GM19328 (cell line): ENCODE measurements around the gene TMEM164.

ENCODE experiments used
- ATAC-seq: cut with Tn5 transposase; IDR thresholded peaks from one replicate; pipeline ENCODE4 v1.9.1; 2021; ENCODE audit warnings: mild to moderate bottlenecking, moderate library complexity; ENCODE audit not compliant: unreplicated experiment

Gene TMEM164

DNA sequence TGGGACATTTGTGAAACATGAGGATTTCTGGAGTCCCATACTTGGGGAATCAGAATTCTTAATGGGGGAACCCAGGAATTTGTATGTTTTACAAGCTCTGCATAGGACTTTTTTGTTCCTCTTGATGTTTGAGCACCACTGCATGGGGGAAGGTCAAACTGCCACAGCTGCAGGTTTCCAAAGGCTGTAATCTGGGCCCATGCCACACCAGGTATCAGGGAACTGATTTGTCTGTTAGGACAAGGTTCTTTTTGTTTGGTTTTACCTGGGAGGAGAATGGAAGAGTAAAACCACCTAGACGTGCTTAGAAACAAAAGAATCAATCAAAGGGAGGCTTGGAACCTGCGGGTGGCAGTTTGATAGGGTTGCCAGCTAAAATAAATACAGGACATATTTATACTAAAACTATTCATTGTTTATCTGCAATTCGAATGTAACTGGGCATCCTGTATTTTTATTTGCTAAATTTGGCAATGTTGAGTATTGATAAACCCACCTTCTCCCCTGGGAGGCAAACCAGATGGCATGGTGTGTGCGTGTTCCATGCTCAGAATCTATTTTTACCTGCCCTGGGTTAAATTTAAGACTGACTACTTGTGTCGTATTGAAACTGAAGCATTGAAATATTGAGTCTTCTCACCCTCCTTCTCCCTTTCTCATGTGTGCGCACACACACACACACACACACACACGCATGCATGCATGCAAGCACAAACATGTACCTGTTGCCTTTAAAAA is 63.7 kb downstream of the TMEM164 start:
- no peak for ATAC-seq

DNA sequence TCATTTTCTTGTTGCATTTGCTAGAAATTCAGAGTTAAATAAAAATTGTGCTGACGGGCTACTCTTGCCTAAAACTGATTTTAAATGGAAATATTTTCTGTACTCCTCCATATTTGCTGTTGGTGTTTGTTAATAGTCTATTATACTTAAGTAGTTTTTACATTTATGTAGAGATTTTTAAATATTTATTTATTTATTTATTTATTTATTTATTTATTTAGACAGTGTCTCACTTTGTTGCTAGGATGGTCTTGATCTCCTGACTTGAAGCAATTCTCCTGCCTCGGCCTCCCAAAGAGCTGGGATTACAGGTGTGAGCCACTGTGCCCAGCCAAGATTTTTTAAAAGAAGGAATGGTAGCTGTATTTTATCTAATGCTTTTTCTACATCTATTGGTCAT is 68.1 kb downstream of the TMEM164 start:
- ATAC-seq, result no peak

DNA sequence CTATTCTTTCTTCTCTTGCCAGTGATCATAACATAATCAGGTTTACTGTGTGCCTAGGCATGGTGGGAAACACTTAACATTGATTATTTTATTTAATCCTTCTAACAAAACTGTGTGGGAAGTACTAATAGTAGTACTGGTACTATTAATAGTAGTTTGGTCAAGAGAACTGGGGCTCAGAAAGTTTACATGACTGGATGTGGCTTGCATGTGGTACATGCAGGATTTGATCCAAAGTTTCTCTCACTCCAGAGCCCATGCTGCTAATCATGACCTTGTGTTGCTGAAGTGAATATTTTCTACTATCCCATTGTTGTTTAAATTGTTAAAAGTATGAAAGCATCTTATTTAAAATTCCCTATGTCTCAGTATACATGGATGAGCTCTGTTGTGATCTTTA is 78.4 kb downstream of the TMEM164 start:
- no peak for ATAC-seq

DNA sequence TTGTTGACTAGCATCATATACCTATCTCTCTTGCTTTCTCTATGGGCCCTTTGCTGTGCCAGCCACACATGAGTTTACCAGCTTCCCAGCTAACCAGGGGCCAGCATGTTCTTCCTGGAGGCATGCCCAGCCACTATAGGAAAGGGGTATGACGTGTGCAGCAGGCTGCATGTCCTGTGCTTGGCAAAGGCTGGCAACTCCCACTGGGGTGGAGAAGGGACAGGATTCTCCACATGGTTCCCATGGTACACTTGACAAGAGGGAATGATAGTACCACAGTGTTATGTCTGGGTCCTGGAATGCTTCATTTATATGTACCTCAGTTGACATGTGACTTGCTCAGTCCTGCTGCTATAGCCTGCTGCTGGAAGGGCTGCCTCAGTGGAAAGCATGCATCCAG is 78.8 kb downstream of the TMEM164 start:
- no peak for ATAC-seq

DNA sequence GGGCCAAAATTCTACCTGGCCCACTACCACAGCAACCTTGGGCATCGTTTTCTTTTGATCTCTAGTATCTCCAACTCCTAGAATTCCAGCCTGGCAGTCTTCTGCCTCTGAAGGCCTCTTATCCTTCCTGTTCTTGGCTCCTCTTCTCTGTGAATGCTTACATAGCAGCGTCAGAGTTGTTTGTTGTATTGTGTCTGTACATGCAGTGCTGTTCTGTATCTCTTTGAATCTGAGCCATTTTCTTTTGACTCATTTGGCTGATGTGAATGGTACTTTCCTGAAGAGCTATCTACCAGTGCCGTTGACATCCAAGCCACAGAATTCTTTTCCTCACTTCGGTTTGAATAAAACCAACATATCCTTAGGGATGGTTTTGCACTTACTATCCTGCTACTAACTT is 79.2 kb downstream of the TMEM164 start:
- no peak for ATAC-seq

DNA sequence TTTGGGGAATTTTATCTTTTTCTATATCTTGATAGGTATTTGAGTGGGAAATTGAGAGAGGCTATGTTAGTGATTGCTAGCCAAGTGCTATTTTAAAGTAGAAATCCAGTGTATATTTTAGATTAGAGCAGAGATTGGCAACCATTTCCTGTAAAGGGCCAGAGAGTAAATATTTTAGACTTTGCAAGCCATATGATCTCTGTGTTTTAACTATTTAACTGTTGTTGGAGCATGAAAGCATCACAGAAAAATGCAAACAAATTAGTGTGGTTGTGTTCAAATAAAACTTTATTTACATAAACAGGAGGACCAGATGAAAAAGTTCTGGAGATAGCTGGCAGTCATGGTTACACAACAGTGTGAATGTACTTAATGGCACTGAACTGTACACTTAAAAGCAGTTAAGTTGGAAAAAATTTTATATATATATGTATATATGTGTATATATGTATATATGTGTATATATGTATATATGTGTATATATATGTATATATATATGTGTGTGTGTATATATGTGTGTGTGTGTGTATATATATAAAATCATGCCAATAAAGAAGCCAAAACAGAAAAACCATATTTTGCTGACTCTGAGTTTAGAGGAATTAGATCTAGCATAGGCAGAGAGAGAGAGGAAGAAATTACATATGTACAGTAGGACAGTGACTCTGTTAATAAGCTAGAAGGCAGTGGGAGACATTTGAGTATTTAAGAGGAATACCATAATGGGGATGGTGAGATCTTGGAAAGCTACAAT is 83.4 kb downstream of the TMEM164 start:
- ATAC-seq, result no peak

DNA sequence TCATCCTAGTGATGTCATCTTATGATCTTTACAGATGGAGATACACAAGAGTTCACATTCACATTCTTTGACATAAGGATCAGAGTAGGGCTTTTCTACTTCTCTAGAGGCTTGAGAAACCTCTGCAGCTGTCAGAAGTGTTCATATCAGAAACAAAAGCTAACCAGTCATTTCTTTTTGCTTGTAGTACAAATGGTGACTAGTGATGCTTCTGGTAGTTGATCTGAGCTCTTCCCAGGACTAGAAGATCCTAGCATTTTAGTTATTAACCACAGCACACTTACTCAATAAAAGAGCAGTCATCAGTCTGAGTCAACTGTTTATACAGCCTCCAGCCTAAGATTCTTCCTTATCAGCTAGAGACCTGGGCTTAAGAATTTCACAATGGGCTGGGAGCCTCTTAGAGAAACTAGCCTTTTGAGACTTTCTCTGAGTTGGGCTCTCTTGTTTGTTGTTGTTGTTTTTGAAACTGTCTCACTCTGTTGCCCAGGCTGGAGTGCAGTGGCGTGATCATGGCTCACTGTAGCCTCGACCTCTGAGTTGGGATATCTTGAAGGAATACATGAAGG is 84.1 kb downstream of the TMEM164 start:
- no peak for ATAC-seq

DNA sequence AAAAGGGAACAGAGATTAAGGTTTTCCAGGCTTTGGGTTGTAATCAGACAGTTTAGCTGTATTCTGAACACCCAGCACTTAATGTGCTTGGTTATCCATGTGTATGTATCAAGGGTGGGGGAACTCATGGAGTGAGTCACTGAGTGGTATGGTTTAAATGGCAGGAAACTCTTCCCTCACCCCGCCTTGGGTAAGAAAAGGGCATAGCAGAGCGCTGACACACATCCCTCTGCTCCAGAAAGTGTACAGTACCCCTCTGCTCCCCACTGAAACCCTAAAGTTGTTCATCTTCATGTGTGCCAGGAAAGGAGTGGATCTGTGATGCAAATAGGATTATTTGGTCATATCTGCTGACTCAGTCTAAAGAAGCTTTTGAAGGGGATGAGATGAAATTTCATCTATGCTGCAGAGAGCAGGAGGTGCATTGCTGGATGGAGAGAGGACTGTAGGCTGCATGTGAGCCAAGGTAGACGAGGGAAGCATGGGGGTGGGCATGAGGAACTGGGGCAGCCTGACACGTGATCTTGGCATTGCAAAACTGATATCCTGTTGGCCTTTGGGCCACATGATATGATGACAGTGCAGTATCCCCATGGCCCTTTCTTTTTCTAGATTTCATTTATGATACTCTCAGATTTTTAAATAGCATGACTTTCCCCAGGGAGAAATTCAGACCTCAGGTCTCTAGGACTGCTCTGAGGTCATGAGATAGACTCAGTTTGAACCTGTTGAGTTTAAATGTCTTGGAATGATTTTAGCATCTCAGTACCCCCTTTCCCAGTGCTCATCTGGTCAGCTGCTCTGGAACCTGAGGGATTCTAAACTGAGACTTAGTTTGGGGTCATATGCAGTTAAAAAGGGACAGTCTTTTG is 84.8 kb downstream of the TMEM164 start:
- ATAC-seq, result no peak

DNA sequence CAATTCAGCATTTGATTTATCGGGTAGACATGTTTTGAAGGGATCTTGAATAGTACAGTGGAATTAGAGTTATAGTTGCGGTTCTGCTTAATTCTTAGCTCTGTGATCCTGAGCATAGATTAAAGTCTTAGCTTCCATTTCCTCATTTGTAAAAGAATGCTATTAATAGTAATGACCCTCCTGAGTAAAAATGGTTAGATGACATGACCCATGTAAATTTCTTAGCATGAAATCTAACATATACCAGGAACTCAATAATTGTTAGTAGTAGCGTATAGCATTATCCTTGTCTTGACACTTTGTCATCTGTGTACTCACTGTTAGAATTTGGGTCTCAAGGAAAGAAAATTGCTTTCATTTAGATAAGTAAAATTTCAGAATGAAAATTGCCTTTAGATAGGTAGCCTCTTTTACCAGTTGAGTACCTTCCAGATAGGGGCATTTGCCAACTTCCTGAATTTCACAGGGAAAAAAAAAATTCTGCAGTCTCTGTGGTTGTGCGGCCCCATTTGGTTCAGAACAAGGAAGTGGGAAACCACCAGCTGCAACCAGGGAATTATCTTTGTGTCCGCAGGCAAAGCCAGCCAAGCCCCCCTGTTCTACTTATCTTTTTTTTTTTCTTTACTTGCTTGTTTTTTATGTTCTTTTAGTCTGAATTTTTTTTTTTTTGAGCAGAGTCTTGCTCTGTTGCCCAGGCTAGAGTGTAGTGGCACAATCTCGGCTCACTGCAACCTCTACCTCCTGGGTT is 86.9 kb downstream of the TMEM164 start:
- no peak for ATAC-seq

DNA sequence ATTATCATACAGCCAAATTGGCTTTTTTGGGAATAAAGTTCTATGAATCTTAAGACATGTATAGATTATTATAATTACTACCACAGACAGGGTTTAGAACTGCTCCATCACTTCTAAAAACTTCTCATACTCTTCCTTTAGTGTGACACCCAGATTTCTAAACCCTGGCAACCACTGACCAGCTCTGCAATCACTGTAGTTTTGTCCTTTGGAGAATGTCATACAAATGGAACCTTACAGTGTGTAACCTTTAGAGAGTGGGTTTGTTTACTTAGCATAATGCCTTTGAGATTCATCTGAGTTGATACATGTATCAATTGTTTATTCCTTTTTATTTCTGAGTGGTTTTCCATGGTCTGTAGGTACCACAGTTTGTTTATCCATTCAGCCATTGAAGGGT is 95.0 kb downstream of the TMEM164 start:
- no peak for ATAC-seq

DNA sequence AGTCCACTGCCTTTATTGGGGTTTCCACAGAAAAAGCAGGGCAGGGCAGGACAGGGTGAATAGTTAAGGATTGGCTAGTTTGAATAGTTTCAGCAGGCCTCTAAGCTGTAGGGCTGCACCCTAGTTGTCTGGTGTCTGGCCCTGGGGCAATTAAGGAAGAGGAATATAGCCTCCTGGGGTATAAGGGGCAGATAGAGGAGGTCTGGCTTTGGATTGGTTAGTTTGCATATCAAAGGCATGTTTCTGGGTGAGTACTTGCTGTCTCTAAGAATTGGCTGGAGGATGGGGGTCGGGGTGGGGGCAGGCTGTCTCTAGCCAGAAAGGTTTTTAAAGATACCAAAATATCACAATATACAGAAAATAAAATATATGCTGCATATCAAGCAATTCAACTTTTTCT is 100.4 kb downstream of the TMEM164 start:
- no peak for ATAC-seq

DNA sequence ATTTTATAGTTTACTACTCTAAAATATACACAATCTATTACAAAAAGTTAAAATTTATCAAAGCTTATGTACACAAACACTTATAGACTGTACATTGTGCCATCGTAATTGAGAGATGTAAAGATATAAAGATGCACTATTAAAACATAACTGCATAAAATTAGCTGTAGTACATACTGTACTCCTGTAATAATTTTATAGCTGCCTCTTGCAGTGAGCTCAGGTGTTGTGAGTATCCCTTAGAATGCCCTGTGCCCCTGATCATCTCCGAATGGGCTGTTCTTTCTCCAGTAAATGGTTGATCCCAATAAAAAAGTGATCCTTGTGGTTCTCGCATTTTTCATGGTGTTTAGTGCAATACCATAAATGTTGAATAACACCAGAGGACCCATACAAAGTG is 101.2 kb downstream of the TMEM164 start:
- ATAC-seq, result no peak

DNA sequence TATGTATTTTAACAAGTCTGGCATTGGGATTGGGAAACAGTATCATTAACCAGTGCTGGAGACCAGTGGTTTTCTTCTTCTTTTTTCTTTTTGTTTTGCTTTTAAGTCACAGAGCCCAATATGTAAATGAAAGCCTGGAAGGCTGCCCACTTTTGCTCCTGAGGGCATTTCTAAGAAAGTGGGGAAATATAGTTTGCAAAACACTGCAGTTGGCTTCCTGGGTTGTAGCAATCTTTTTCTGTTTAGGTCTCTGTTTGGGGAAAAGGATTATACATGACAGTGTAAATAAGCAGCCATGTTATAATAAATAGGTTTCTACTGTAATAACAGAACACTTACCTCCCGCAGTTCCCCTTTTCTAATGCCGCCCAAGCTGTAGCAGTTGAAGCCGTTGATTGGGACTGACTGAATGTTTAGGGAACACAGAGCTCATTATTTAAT is 105.5 kb downstream of the TMEM164 start:
- ATAC-seq, result no peak

DNA sequence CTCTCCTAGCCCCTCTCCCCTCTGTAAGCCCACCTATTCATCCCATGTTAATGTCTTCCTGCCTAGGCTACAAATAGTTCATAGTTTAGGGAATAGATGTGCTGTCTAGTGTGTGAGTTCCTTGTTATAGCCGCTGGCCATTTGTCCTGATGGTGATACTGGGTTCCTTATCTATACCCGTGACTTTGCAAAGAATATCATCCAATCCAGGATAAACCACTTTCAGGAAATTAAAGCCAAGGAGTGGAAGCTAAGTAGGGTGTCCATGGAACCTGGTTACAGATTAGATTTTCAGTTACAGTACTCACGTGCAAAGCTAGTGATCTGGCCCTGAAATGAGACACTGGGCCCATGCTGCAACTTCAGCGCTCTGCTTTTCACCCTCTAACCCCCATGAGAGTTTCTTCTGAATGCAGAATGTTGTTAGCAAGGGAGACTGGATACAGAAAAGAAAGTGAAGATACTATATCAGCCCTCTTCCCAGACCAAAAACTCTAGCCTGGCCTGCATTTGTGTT is 111.4 kb downstream of the TMEM164 start:
- no peak for ATAC-seq

DNA sequence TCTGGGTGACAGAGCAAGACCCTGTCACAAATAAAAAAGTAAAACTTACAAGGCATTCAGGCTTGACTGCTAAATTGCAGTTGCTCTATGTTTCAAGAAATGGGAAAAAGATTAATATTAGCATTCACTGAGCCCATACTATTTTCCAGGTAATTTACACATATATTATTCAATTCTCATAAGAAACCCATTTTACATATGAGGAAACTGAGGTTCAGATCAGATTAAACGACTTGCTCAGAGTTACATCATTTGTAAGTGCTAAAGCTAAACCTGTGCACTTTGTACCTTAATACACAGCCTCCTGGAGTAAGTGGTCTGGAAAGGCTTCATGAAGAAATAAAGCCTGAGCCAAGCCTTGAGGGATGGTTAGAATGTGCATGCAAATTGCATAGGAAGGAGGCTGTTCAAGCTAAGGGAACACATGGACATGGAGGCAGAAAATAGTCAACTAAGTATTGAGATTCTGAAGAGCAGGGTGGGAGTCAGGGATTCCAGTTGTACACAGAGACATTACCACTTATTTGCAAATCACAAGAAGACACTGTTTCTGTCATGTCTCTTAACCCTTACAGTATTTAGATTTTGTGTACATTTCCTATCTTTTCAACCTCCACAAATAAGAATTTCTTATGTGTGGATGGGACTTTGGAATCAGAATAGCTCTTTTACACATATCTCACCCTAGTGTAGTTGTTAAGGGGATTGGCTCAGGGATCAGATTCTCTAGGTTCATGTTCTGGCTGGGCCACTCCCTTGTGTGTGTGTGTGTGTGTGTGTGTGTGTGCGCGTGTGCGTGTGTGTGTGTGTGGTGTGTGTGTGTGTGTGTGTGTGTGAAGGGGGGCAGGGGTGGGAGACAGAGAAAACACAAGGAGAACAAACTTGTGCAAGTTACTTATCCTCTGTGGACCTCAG is 113.4 kb downstream of the TMEM164 start:
- ATAC-seq, result no peak

DNA sequence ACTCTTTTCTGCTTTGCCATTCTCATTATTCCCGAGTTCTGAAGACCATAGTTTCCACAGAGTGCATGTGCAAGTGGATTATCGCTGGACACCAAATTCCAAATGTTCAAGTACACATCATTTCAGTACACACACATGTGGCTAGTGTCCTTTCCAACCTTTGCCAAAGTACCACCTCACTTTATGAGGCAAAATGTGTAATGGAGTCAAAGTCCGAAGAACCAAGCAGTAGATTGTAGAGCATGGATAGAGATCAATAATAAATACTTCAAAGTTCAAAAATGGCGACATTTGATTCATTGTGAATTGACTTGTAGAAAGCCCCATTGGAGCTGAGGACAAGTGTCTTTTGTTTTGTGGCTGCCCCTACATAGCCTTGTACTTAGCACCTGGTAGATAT is 115.6 kb downstream of the TMEM164 start:
- no peak for ATAC-seq

DNA sequence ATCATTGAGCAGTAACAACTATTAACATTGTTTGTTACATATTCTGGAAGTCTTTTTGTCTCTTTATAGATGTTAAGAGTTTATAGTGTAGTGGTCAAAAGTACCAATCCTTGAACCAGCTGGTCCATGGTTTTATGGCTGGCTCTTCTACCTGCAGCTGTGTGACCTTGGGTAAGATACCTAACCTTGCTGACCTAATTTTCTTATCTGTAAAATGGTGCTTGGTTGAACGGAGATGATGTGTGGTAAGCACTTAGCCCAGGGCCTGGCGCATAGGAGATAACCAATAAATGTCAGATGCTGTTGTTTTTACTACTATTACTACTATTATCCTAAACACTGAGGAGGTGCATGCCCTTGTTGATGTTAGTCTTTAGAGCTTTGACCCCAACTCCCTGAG is 116.6 kb downstream of the TMEM164 start:
- ATAC-seq, result no peak

DNA sequence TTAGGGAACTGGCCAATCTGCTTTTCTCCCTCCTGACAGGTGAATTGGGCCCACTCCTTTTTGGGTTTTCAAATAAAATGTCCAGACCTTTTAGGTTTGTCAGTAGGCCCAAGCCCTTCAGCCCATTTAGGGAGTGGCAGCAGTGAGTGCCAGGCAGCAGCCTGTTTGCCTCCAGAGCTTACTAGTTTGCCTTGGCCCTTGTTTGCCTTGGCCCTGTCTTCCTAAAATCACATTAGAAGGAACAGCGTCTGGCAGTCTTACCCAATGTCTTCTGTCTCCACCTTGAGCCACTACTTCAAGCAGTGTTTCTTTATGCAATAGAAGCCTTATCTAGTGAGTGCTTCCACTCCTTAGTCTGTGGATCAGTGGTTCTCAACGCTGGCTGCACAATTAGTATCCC is 117.1 kb downstream of the TMEM164 start:
- ATAC-seq, result no peak

DNA sequence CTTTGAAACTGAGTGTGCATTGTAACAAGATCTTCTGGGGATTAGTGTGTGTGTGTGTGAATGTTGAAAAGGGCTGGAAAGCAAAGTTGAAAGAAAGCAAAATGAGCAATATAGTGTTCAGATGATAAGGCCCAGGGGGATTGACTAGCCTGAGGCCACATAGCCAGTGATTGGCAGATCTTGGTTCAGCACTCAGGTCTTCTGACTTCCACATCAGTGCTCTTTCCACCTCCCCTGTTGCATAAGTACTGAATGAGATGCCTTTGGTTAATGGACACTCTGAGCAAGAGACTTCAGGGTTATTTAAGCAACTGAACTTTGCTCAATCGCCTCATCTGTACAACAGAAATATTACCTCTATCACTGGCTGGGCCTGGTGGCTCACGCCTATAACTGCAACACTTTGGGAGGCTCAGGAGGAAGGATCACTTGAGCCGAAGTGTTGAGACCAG is 120.4 kb downstream of the TMEM164 start:
- no peak for ATAC-seq
